Putamen (tissue), 1 donor: ENCODE data around the gene CSNK1G1.
"Not testable (repeated sequence)": the region's sequence is repeated elsewhere in the genome, so short reads cannot be mapped to it uniquely, and the experiment has no call there.

Experiments used
- DNase-seq: peaks from one replicate; pipeline ENCODE4 v3.0.0-alpha.2; 2016; ENCODE audit warnings: low spot score

The CSNK1G1 gene

GRCh38 chr15:64349375-64349774 is 6.6 kb downstream of the CSNK1G1 start:
- DNase-seq = no peak

- DNase-seq = no peak
These were observed 7.5 kb downstream of the CSNK1G1 start for GRCh38 chr15:64348455-64348854.

- not testable (repeated sequence) for DNase-seq
These were observed 9.7 kb downstream of the CSNK1G1 start for GRCh38 chr15:64346242-64346641.

GRCh38 chr15:64344651-64345294 is 11.2 kb downstream of the CSNK1G1 start:
- DNase-seq = no peak

- no peak for DNase-seq
These were observed 12.1 kb downstream of the CSNK1G1 start for GRCh38 chr15:64343841-64344240.

GRCh38 chr15:64343222-64343621 is 12.8 kb downstream of the CSNK1G1 start:
- DNase-seq = no peak

GRCh38 chr15:64341961-64342360 is 14.0 kb downstream of the CSNK1G1 start:
- DNase-seq = no peak

GRCh38 chr15:64340355-64340754 is 15.6 kb downstream of the CSNK1G1 start:
- no peak for DNase-seq

- no peak for DNase-seq
These were observed 18.2 kb downstream of the CSNK1G1 start for GRCh38 chr15:64337761-64338160.

GRCh38 chr15:64333986-64334929 is 21.7 kb downstream of the CSNK1G1 start:
- DNase-seq = no peak

- no peak for DNase-seq
These were observed 22.5 kb downstream of the CSNK1G1 start for GRCh38 chr15:64333516-64333915.

- not testable (repeated sequence) for DNase-seq
These were observed 24.3 kb downstream of the CSNK1G1 start for GRCh38 chr15:64331668-64332067.

- not testable (repeated sequence) for DNase-seq
These were observed 29.0 kb downstream of the CSNK1G1 start for GRCh38 chr15:64326975-64327374.

GRCh38 chr15:64326458-64326857 is 29.5 kb downstream of the CSNK1G1 start:
- DNase-seq = not testable (repeated sequence)

GRCh38 chr15:64324165-64324877 is 31.7 kb downstream of the CSNK1G1 start:
- DNase-seq = no peak

- no peak for DNase-seq
These were observed 40.8 kb downstream of the CSNK1G1 start for GRCh38 chr15:64315216-64315615.

GRCh38 chr15:64314456-64314855 is 41.5 kb downstream of the CSNK1G1 start:
- no peak for DNase-seq

- DNase-seq = no peak
These were observed 44.4 kb downstream of the CSNK1G1 start for GRCh38 chr15:64311566-64311965.

- no peak for DNase-seq
These were observed 45.9 kb downstream of the CSNK1G1 start for GRCh38 chr15:64310036-64310435.

- no peak for DNase-seq
These were observed 50.7 kb downstream of the CSNK1G1 start for GRCh38 chr15:64305261-64305660.

- DNase-seq = no peak
These were observed 66.4 kb downstream of the CSNK1G1 start for GRCh38 chr15:64289550-64289949.

GRCh38 chr15:64288999-64289398 is 67.0 kb downstream of the CSNK1G1 start:
- no peak for DNase-seq

- no peak for DNase-seq
These were observed 67.4 kb downstream of the CSNK1G1 start for GRCh38 chr15:64288577-64288976.
